Subcutaneous abdominal adipose tissue (tissue), 5 donors: ENCODE results near the gene TNIP2.

ENCODE experiments used
- H3K27ac ChIP-seq: one replicate; pipeline ENCODE4 v1.7.0; 2013; ENCODE audit warnings: low read depth, mild to moderate bottlenecking, inconsistent platforms, low read length, moderate library complexity
- H3K27me3 ChIP-seq, 5 donors: one replicate each; pipeline ENCODE4 v1.7.0; 2013; ENCODE audit warnings: low read length in 5 of 5, inconsistent platforms in 1 of 5; ENCODE audit not compliant: control insufficient read depth in 5 of 5, insufficient read depth in 4 of 5
- H3K36me3 ChIP-seq, 5 donors: one replicate each; pipeline ENCODE4 v1.7.0; 2013; ENCODE audit warnings: low read length in 5 of 5; ENCODE audit not compliant: control insufficient read depth in 5 of 5, insufficient read depth in 5 of 5
- H3K4me1 ChIP-seq, 5 donors: one replicate each; pipeline ENCODE4 v1.7.0; 2013; ENCODE audit warnings: low read length in 5 of 5, mild to moderate bottlenecking in 3 of 5, moderate library complexity in 1 of 5; ENCODE audit not compliant: control insufficient read depth in 5 of 5, insufficient read depth in 5 of 5
- H3K4me3 ChIP-seq, 5 donors: one replicate each; pipeline ENCODE4 v1.7.0; 2013; ENCODE audit warnings: low read length in 5 of 5, low read depth in 1 of 5
- H3K9ac ChIP-seq, 5 donors: one replicate each; pipeline ENCODE4 v1.7.0; 2013; ENCODE audit warnings: low read length in 5 of 5, mild to moderate bottlenecking in 4 of 5, moderate library complexity in 3 of 5
- H3K9me3 ChIP-seq, 5 donors: one replicate each; pipeline ENCODE4 v1.7.0; 2013; ENCODE audit warnings: low read length in 5 of 5; ENCODE audit not compliant: control insufficient read depth in 5 of 5
- donor health status: healthy.
- donor health status: healthy.
- donor health status: healthy.
- donor health status: healthy.
- donor health status: healthy.

Gene TNIP2

DNA sequence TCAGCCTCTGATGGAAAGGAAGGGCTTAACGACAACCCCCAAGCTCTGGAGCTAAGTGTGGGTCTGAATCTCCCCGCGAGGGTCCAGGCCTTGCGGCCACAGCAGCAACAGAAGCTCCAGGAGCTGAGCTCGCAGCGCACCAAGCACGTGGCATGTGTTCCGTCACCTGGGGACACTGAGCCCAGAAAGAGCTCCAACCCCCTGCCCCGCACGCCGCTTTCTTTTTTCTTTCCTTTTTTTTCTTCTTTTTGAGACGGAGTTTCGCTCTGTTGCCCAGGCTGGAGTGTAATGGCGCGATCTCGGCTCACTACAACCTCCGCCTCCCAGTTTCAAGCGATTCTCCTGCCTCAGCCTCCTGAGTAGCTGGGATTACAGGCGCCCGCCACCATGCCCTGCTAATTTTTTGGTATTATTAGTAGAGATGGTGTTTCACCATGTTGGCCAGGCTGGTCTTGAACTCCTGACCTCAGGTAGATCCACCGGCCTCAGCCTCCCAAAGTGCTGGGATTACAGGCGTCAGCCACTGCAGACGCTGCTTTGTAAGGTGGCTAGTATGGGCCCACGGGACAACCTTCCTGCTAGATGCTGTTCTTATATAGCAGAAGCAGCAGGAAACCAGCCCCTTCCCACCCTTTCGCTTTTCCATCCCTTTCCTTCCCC, 685 bp upstream of the TNIP2 start:
- H3K27me3 ChIP-seq, result no peaks in the 10 kb centered on the region
- no peaks in the 10 kb centered on the region for H3K9me3 ChIP-seq
- H3K4me1 ChIP-seq, result peaks cover 3 to 22% (median 15%) of the 10 kb centered on the region in 5 donors
- H3K9ac ChIP-seq, result peak overlapping the region in 3 of 5 donors; percentile 35 to 56 (median 48)
- no peak overlapping the region for H3K27ac ChIP-seq
- peak overlapping the region; percentile 48 to 72 (median 64) for H3K4me3 ChIP-seq
- peaks cover 0 to 9% (median 0%) of the 10 kb centered on the region in 5 donors for H3K36me3 ChIP-seq

GRCh38 chr4:2754848-2755819, 1.0 kb downstream of the TNIP2 start:
- Histone ChIP-seq H3K9ac (peak overlapping the region in 4 of 5 donors; percentile 77 to 90 (median 87)), H3K4me1 (peaks cover 3 to 22% (median 15%) of the 10 kb centered on the region in 5 donors), H3K36me3 (peaks cover 0 to 9% (median 0%) of the 10 kb centered on the region in 5 donors)

DNA sequence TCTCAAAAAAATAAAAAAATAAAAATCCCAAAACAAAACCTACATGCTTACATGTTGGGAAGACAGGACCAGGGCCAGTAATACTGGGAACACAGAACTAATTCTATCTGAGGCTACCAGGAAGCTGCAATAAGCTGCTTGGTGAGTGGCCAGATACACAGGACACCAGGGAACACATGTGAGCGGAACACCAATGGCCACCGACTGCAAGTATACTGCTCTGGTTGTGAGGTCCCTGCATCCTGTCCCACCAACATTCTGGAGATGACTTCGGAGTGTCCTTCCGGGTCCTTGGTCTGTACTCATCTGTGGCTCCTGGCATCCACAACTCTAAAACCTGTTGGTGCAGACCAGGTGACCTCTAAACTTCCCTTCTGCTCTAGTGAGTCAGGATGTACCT, 2.7 kb downstream of the TNIP2 start:
- peaks cover 3 to 22% (median 15%) of the 10 kb centered on the region in 5 donors for H3K4me1 ChIP-seq
- H3K36me3 ChIP-seq, result peaks cover 0 to 9% (median 4%) of the 10 kb centered on the region in 5 donors
- H3K4me3 ChIP-seq, result no peak overlapping the region
- H3K27me3 ChIP-seq, result no peaks in the 10 kb centered on the region
- no peak overlapping the region for H3K27ac ChIP-seq
- no peak overlapping the region for H3K9ac ChIP-seq
- H3K9me3 ChIP-seq, result no peaks in the 10 kb centered on the region

More at GRCh38 chr4:2754848-2755819, 1.0 kb downstream of the TNIP2 start:
- Histone ChIP-seq H3K27me3 (no peaks in the 10 kb centered on the region), H3K9me3 (no peaks in the 10 kb centered on the region), H3K4me3 (peak overlapping the region; percentile 61 to 88 (median 83)), H3K27ac (peak overlapping the region; percentile 57)

GRCh38 chr4:2750719-2751605, 5.2 kb downstream of the TNIP2 start:
- Histone ChIP-seq H3K9ac (no peak overlapping the region), H3K4me3 (no peak overlapping the region), H3K27me3 (no peaks in the 10 kb centered on the region), H3K9me3 (no peaks in the 10 kb centered on the region), H3K36me3 (peaks cover 0 to 26% (median 23%) of the 10 kb centered on the region in 5 donors), H3K4me1 (peaks cover 3 to 27% (median 14%) of the 10 kb centered on the region in 5 donors), H3K27ac (no peak overlapping the region)

DNA sequence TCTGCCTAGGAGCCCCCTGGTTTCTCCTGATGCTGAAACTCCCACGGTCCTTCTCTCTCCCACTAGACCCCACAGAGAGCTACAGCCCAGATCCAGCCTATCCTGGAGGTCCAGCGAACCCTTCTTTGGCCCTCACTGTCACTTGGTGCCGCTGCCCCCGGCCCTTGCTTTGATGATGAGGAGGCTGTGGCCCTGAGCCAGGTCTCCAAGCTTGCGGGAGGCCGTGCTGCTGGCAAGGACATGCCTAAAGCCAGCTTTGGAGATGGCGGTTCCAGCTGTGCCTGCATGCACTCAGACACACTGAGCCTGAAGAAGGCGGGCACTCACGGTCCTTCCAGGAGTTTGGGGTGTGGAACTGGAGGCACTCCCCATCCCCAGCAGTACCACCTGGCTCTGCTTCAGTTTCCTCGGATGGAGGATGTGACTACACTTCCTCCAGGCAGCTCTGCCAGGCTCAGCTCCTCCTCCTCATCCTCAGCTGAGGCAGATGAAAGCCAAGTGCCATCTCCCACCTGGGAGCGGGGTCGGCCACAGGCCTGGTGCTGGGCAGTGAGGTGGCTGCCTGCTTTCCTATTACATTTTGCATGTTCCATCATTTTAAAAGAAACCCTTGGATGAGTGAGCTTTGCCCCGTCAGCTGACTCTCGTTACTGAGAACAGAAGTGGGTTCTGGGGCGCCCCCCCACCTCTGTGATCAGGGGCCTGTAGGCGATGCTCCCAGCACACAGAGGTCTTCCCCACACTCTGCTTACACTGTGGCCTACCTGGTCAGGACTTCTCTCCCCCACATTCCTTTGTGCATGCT, 9.0 kb downstream of the TNIP2 start:
- no peaks in the 10 kb centered on the region for H3K27me3 ChIP-seq
- peaks cover 0 to 15% (median 4%) of the 10 kb centered on the region in 5 donors for H3K4me1 ChIP-seq
- H3K36me3 ChIP-seq, result peaks cover 0 to 61% (median 56%) of the 10 kb centered on the region in 5 donors
- no peak overlapping the region for H3K27ac ChIP-seq
- H3K4me3 ChIP-seq, result no peak overlapping the region
- no peaks in the 10 kb centered on the region for H3K9me3 ChIP-seq
- peak overlapping the region in 1 of 5 donors; percentile 16 for H3K9ac ChIP-seq

GRCh38 chr4:2745981-2746806, 9.9 kb downstream of the TNIP2 start:
- H3K4me1 ChIP-seq, result peaks cover 0 to 15% (median 4%) of the 10 kb centered on the region in 5 donors
- no peak overlapping the region for H3K27ac ChIP-seq
- H3K4me3 ChIP-seq, result no peak overlapping the region
- peak overlapping the region in 1 of 5 donors; percentile 44 for H3K9ac ChIP-seq
- H3K36me3 ChIP-seq, result peaks cover 0 to 70% (median 63%) of the 10 kb centered on the region in 5 donors
- no peaks in the 10 kb centered on the region for H3K9me3 ChIP-seq
- no peaks in the 10 kb centered on the region for H3K27me3 ChIP-seq

DNA sequence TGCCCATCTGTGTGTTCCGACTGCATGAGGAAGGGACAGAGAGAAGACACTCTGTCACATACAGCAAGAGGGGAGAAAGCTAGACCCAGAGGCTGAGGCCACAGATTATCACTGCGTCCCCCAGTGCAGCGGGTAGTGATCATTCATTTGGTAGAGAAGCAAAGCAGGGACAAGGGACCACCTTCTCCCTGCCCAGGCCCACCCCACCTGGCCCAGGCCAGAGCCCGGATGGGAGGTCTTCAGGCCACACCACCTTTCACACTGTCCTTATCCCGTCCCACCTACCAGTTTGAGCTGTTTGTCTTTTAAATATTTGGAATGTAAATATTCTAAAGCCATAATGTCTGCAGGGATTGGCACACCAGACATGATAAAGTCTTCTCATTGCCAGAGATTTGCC, 10.6 kb downstream of the TNIP2 start:
- no peak overlapping the region for H3K27ac ChIP-seq
- no peaks in the 10 kb centered on the region for H3K9me3 ChIP-seq
- no peak overlapping the region for H3K4me3 ChIP-seq
- peaks cover 0 to 71% (median 63%) of the 10 kb centered on the region in 5 donors for H3K36me3 ChIP-seq
- no peaks in the 10 kb centered on the region for H3K27me3 ChIP-seq
- H3K9ac ChIP-seq, result no peak overlapping the region
- peaks cover 0 to 15% (median 4%) of the 10 kb centered on the region in 5 donors for H3K4me1 ChIP-seq

DNA sequence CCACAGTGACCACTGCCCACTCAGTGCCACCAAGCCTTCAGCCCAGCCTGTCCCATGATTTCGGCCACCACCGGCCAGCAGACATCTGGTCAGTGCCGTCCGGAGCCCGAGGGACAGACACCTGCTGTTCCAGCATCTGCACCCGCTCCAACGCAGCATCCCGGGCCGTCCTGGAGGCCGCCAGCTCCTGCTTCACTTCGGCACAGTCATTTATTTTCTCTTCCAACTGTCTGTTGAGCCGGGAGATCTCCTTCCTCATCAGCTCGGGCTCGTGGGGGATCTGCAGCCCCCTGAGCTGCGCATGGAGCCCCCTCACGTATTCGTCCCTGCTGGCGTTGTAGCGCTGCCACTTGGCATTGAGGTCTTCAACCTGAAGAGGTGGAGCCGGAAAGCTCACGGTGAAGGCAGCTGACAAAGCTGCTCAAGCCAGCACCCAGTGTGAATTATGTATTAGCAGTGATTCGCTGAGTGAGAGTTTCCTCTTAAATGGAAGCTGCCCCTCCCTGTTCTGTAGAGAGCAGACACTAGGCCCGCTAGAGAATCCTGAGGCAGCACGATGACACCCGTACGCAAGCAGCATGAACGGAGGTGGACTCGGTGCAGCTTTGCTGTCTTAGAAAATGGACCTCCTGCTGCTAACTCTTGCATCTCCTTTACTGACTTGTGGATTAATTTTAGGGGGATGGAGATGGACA, 11.4 kb downstream of the TNIP2 start:
- peaks cover 0 to 71% (median 63%) of the 10 kb centered on the region in 5 donors for H3K36me3 ChIP-seq
- no peak overlapping the region for H3K9ac ChIP-seq
- H3K27ac ChIP-seq, result no peak overlapping the region
- H3K27me3 ChIP-seq, result no peaks in the 10 kb centered on the region
- H3K9me3 ChIP-seq, result no peaks in the 10 kb centered on the region
- peaks cover 0 to 15% (median 4%) of the 10 kb centered on the region in 5 donors for H3K4me1 ChIP-seq
- no peak overlapping the region for H3K4me3 ChIP-seq
